Cardiac muscle cell (in vitro differentiated cells and primary cell): ENCODE data around the gene OSM. TPM values are rescaled to one million over a fixed set of nuclear protein-coding genes. Genes with fewer than 3 reads are reported as not detected.
A peak's percentile ranks its signal among the peaks of the same experiment; 100 is the strongest.

ENCODE experiments used
- DNase-seq, 2 donors: peaks; one replicate each; pipeline versions ENCODE4 v3.0.0 to v3.0.0-alpha.2; 2010 to 2017; ENCODE audit warnings: low read depth in 1 of 2, low spot score in 1 of 2
- H3K27ac ChIP-seq: fragments of 200-600 bp; sonication (generic); 2 replicates; pipeline ENCODE4 v1.5.1; 2016
- H3K27me3 ChIP-seq: fragments of 200-600 bp; sonication (generic); 2 replicates; pipeline ENCODE4 v1.6.0; 2016; ENCODE audit warnings: control low read depth
- H3K36me3 ChIP-seq: fragments of 200-600 bp; sonication (generic); 2 replicates; pipeline ENCODE4 v1.5.1; 2016; ENCODE audit warnings: control low read depth
- H3K4me1 ChIP-seq: fragments of 200-600 bp; sonication (generic); 2 replicates; pipeline ENCODE4 v1.8.1; 2017; ENCODE audit warnings: low read depth, mild to moderate bottlenecking, mixed run types
- H3K4me3 ChIP-seq: fragments of 200-600 bp; sonication (generic); 2 replicates; pipeline ENCODE4 v1.5.1; 2016; ENCODE audit warnings: mild to moderate bottlenecking
- H3K9me3 ChIP-seq: fragments of 200-600 bp; sonication (generic); 2 replicates; pipeline ENCODE4 v1.5.1; 2017; ENCODE audit warnings: low read depth, mild to moderate bottlenecking, control low read depth
- CTCF ChIP-seq: IDR thresholded peaks from 2 replicates; pipeline ENCODE4 v1.5.1; 2012; ENCODE audit warnings: low read depth, mild to moderate bottlenecking, low read length
- polyA plus RNA-seq: library from polyadenylated mRNA; unstranded; fragments of >200 nt; fragmentation: Nextera tagmentation; extraction: Ambion mirVana; gene quantifications from 2 replicates; pipeline ENCODE4 v1.2.1, GENCODE V29; 2016
- total RNA-seq: library from RNA; depleted of rRNA; stranded (reverse); fragments of >200 nt; gene quantifications from 2 replicates; pipeline ENCODE4 v1.2.3, GENCODE V29; 2016

The OSM gene
- total and polyA plus RNA-seq, 2 experiments from 2014 or later: not detected

- H3K27ac ChIP-seq: no peak overlapping the region
Measured at GRCh38 chr22:30301995-30302809, 35.6 kb upstream of the OSM start.

GRCh38 chr22:30299322-30299721 is 32.7 kb upstream of the OSM start:
- Histone ChIP-seq H3K27ac (no peak overlapping the region), H3K9me3 (no peaks in the 10 kb centered on the region), H3K27me3 (no peaks in the 10 kb centered on the region), H3K4me3 (no peak overlapping the region), H3K4me1 (no peaks in the 10 kb centered on the region), H3K36me3 (peaks cover 2% of the 10 kb centered on the region)
- DNase-seq: no peak
- no peak for TF ChIP-seq CTCF

More at GRCh38 chr22:30301995-30302809, 35.6 kb upstream of the OSM start:
- no peaks in the 10 kb centered on the region for H3K4me1 ChIP-seq
- no peaks in the 10 kb centered on the region for H3K36me3 ChIP-seq
- TF ChIP-seq CTCF: no peak
- DNase-seq: peak in 1 of 2 donors; percentile 77
- no peaks in the 10 kb centered on the region for H3K27me3 ChIP-seq
- no peak overlapping the region for H3K4me3 ChIP-seq
- H3K9me3 ChIP-seq: no peaks in the 10 kb centered on the region

GRCh38 chr22:30297991-30298701 is 31.5 kb upstream of the OSM start:
- TF ChIP-seq CTCF: no peak
- Histone ChIP-seq H3K9me3 (no peaks in the 10 kb centered on the region), H3K4me3 (no peak overlapping the region), H3K4me1 (no peaks in the 10 kb centered on the region), H3K36me3 (peaks cover 2% of the 10 kb centered on the region), H3K27ac (no peak overlapping the region), H3K27me3 (no peaks in the 10 kb centered on the region)
- DNase-seq: no peak

GRCh38 chr22:30297276-30297990 is 30.8 kb upstream of the OSM start:
- Histone ChIP-seq H3K4me1 (no peaks in the 10 kb centered on the region), H3K27me3 (no peaks in the 10 kb centered on the region), H3K27ac (no peak overlapping the region), H3K4me3 (no peak overlapping the region), H3K9me3 (no peaks in the 10 kb centered on the region), H3K36me3 (peaks cover 2% of the 10 kb centered on the region)
- TF ChIP-seq CTCF: no peak
- DNase-seq: no peak

GRCh38 chr22:30296833-30297232 is 30.2 kb upstream of the OSM start:
- no peak for DNase-seq
- no peaks in the 10 kb centered on the region for H3K9me3 ChIP-seq
- no peaks in the 10 kb centered on the region for H3K4me1 ChIP-seq
- TF ChIP-seq CTCF: no peak
- peaks cover 2% of the 10 kb centered on the region for H3K36me3 ChIP-seq
- H3K27ac ChIP-seq: no peak overlapping the region
- H3K4me3 ChIP-seq: no peak overlapping the region
- H3K27me3 ChIP-seq: no peaks in the 10 kb centered on the region
